Stimulated activated naive CD8-positive, alpha-beta T cell treated with anti-CD3 and anti-CD28 coated beads, Interleukin-15, Interleukin-2, amounts not matched to agents 100 ng/mL and 50 ng/mL, for 24 hours (primary cell): ENCODE data around the gene RNF41.
"Not testable (repeated sequence)": the region's sequence is repeated elsewhere in the genome, so short reads cannot be mapped to it uniquely, and the experiment has no call there.

Source experiments
- H3K27ac Mint-ChIP-seq: one replicate; pipeline ENCODE4 v1.8.0; 2021; ENCODE audit warnings: mild to moderate bottlenecking, mixed read lengths
- H3K27me3 Mint-ChIP-seq: one replicate; pipeline ENCODE4 v1.8.0; 2021; ENCODE audit warnings: mixed read lengths
- H3K36me3 Mint-ChIP-seq: one replicate; pipeline ENCODE4 v1.8.0; 2021; ENCODE audit warnings: low read depth, mixed read lengths
- H3K4me1 Mint-ChIP-seq: one replicate; pipeline ENCODE4 v1.8.0; 2021; ENCODE audit warnings: low read depth, mixed read lengths
- H3K4me3 Mint-ChIP-seq: one replicate; pipeline ENCODE4 v1.8.0; 2021; ENCODE audit warnings: mild to moderate bottlenecking, mixed read lengths
- H3K9me3 Mint-ChIP-seq: one replicate; pipeline ENCODE4 v1.8.0; 2021; ENCODE audit warnings: mixed read lengths

The RNF41 gene

DNA sequence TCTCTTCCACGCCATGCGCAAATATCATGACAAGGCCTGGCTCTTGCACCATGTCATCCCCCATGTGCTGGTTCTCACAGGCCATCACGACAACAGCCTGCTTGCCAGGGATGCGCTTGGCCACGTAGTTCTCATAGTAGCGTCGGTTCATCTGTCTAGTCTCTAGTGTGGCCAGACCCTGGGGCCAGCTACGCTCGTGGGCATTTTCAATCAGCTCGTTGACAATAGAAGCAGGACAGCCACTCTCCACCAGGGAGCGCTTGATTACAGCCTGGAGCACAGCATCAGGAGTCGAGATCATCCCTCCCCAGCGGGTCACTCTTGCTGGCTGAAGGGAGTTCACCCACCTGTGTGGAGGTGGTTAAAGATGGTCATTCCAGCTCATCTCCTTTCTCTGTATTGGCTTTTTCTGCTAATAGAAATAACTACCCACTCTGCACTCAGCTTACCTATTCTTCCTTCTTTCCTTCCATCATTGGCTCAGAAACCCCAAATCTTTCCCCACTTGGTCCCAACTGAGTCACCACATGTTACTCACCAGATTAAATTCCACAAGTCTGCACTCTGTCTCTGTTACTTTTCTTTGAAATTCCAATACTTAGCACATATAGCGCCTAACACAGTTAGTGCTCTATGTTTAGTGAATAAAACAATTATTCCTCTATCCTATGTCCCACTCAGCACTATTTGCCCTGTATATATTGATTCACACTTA, 15.1 kb downstream of the RNF41 start:
- H3K27me3 Mint-ChIP-seq = no peaks in the 10 kb centered on the region
- H3K27ac Mint-ChIP-seq = no peak overlapping the region
- H3K4me1 Mint-ChIP-seq = no peaks in the 10 kb centered on the region
- no peaks in the 10 kb centered on the region for H3K9me3 Mint-ChIP-seq
- no peak overlapping the region for H3K4me3 Mint-ChIP-seq
- peaks cover 51% of the 10 kb centered on the region for H3K36me3 Mint-ChIP-seq

DNA sequence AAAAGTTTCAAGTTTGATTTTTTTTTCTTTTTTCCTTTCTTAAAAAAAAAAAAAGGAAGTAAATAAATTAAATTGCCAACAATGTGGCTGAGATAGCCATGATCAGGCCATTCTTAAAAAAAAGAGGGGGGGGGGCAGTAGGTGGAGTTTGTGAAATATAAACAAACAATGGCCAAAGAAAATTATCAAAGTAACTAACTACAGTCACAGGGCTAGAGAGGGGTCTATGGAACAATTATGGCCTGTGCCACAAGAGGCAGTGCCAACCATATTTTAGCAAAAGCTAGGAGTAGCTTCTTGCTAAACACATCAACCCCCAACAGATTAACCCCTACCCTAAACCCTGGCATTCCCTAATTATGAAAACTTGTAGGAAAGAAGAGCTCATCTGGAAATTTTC, 16.3 kb downstream of the RNF41 start:
- Mint-ChIP-seq H3K4me3 (no peak overlapping the region), H3K9me3 (no peaks in the 10 kb centered on the region), H3K27ac (no peak overlapping the region), H3K27me3 (no peaks in the 10 kb centered on the region), H3K36me3 (peaks cover 45% of the 10 kb centered on the region), H3K4me1 (no peaks in the 10 kb centered on the region)

DNA sequence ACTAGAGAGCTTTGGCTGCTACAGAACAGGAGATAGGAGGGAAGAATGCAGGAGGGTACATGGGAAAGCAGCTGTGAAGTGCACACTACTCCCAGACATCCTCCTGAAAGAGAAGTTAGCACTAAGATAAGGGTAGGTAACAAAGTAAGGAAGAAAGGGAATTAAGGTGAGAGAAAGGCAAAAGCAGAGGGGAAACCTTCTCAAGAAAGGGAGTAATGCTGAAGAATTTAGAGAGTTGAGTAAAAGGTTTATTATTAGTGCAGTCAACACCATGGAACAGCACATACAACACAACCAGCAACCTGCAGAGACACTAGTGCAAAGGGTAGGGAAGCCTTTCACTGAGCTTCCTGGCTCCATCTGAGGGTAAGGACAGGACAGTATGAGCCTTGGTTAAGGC, 17.4 kb downstream of the RNF41 start:
- Mint-ChIP-seq H3K27ac (no peak overlapping the region), H3K27me3 (no peaks in the 10 kb centered on the region), H3K4me3 (no peak overlapping the region), H3K9me3 (no peaks in the 10 kb centered on the region), H3K4me1 (no peaks in the 10 kb centered on the region), H3K36me3 (peaks cover 36% of the 10 kb centered on the region)

DNA sequence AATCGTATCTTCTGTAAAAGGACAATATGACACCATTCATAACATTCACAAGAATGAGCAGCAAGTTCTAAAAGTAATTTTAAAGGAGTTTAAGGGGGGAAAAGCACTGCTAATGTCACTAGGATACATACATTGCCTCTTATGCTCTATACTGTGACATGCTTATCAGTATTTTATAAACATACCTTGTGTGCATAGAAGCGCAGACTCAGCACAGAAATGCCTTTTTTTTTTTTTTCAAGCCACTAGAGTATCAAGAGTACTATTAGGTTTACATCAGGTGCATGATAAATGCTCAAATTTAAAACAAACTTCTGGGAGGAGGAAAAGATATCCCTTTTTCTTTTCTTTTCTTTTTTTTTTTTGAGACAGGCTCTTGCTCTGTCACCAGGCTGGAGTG, 18.9 kb downstream of the RNF41 start:
- H3K36me3 Mint-ChIP-seq = peaks cover 29% of the 10 kb centered on the region
- H3K27ac Mint-ChIP-seq = no peak overlapping the region
- no peaks in the 10 kb centered on the region for H3K27me3 Mint-ChIP-seq
- H3K9me3 Mint-ChIP-seq = no peaks in the 10 kb centered on the region
- H3K4me3 Mint-ChIP-seq = no peak overlapping the region
- no peaks in the 10 kb centered on the region for H3K4me1 Mint-ChIP-seq

DNA sequence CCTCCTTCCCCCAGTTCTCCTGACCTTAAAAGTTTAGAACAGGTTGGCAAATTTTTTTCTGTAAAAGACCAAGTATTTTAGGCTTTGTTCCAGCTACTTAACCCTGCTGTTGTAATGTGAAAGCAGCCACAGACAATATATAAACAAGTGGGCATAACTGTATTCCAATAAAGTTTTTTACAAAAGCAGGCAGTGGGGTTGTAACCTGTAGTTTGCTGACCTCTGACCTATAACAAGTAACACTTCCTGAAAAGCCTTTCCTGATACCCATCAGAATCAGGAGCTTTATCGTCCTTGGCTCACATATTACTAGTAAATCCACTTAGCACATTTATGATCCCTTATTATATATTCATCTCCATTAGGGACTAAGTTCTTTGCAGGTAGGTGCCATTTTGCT, 19.4 kb downstream of the RNF41 start:
- H3K4me1 Mint-ChIP-seq = no peaks in the 10 kb centered on the region
- no peak overlapping the region for H3K27ac Mint-ChIP-seq
- H3K9me3 Mint-ChIP-seq = no peaks in the 10 kb centered on the region
- H3K27me3 Mint-ChIP-seq = no peaks in the 10 kb centered on the region
- H3K36me3 Mint-ChIP-seq = peaks cover 25% of the 10 kb centered on the region
- no peak overlapping the region for H3K4me3 Mint-ChIP-seq

DNA sequence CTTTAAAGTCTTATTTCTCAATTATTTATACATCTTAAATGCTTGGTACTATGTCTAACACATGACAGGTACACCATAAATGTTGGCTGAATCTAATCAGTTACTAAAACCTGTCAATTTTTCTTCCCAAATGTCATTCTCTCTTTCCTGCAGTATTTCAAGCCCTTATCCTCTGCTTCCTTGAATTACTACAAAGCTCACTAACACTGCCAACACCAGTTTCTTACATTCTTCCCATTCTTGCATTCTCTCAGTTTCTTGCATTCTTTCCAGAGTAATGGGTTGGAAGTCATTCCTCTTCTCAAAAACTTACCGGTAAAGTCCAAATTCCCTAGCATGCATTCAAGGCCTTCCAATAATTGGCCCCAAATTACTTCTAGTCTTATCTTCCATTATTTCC, 22.9 kb downstream of the RNF41 start:
- Mint-ChIP-seq H3K27me3 (no peaks in the 10 kb centered on the region), H3K36me3 (no peaks in the 10 kb centered on the region), H3K9me3 (no peaks in the 10 kb centered on the region), H3K27ac (no peak overlapping the region), H3K4me1 (no peaks in the 10 kb centered on the region), H3K4me3 (no peak overlapping the region)

DNA sequence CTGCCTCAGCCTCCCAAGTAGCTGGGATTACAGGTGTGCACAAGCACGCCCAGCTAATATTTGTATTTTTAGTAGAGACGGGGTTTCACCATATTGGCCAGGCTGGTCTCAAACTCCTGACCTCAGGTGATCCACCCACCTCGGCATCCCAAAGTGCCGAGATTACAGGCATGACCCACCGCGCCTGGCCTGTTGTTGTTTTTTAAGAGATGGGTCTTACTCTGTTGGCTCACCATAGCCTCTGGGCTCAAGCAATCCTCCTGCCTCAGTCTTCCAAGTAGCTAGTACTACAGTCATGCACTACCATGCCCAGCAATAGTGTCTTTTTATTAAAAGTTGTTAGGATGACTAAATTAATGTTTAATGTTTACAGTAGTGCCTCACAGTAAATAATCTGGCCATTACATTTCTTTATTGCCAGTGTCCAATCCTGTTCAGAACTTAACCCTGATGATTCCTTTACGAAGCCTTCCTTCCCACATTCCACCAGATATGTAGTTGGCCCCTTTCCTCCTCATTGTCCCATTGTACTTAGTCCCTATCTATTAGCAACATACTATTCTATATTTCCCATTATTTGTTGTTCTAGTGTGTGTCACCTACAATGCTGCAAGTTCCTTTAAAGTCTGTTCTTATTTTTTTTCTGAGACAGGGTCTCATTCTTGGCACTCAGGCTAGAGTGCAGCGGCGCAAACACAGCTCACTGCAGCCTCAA, 23.6 kb downstream of the RNF41 start:
- Mint-ChIP-seq H3K36me3 (no peaks in the 10 kb centered on the region), H3K4me3 (no peak overlapping the region), H3K9me3 (no peaks in the 10 kb centered on the region), H3K27me3 (no peaks in the 10 kb centered on the region), H3K4me1 (peaks cover 5% of the 10 kb centered on the region), H3K27ac (no peak overlapping the region)

DNA sequence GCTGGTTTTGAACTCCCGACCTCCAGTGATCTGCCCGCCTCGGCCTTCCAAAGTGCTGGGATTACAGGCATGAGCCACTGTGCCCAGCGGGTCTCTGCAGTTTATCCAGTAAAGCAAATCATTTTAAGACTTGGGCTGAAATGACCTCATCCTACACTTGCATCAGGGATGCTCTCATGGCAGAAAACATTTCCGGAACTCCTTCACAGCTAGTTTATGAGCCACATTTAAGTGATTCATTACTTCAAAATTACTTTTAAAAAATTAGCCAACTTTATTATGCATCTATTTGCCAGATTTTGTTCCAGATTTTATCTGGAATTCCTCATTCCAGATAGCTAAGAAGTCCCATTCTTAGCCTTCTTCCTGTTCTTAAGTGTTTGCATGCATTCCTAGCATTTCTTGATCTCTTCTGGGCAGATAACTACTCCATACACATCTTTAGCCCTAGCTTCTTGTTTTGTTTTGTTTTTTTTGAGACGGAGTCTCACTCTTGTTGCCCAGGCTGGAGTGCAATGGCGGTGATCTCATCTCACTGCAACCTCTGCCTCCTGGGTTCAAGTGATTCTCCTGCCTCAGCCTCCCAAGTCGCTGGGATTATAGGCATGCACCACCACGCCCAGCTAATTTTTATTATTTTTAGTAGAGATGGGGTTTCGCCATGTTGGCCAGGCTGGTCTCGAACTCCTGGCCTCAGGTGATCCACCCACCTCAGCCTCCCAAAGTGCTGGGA, 24.7 kb downstream of the RNF41 start:
- H3K9me3 Mint-ChIP-seq, H3K27me3 Mint-ChIP-seq, H3K36me3 Mint-ChIP-seq, H3K27ac Mint-ChIP-seq, H3K4me3 Mint-ChIP-seq: not testable (repeated sequence)
- peaks cover 13% of the 10 kb centered on the region for H3K4me1 Mint-ChIP-seq

DNA sequence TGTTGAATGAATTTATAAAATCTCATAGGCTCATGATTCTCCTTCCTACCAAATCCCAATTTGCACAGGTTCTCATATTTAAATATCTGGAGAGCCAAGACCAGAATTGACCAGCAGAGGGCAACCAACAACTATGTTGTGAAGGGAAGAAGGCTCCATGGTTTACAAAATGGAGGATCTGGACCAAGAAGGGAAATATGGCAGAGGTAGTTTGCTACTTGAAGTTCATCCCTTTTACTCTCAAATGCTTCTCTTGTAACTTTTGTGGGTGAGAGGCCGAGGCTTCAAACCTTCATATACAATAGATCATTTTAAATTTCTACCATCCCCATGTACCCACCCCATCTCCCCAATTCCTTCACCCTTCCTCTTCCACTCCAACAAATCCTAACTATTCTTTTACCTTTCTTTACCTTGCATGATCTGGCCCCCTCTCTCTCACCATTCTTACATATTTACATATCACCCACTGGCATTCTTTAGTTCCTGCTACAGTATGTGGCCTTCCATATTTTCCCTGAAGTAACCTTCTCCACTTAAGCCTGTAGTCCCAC, 28.6 kb downstream of the RNF41 start:
- H3K9me3 Mint-ChIP-seq = no peaks in the 10 kb centered on the region
- H3K4me1 Mint-ChIP-seq = peaks cover 34% of the 10 kb centered on the region
- H3K27me3 Mint-ChIP-seq = no peaks in the 10 kb centered on the region
- H3K27ac Mint-ChIP-seq = peak overlapping the region; percentile 24
- peaks cover 6% of the 10 kb centered on the region for H3K36me3 Mint-ChIP-seq
- H3K4me3 Mint-ChIP-seq = no peak overlapping the region

DNA sequence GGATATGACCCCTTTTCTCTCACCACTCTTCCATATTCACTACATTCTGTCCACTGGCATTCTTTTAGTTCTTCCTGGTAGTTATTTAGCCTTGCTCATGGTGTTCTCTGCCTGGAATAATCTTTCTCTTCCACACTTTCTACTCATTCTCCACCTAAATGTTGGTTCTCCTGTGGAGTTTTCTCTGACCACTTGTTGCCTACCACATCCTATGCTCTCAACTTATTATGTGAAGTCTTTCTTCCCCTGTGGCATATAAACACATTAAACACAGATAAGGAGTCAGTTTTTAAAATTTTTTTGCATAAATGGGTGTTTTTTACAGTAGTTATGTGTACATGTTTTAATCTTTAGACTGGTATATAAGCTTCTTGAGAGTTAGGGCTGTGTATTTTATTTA, 29.1 kb downstream of the RNF41 start:
- H3K27ac Mint-ChIP-seq = peak overlapping the region; percentile 72

DNA sequence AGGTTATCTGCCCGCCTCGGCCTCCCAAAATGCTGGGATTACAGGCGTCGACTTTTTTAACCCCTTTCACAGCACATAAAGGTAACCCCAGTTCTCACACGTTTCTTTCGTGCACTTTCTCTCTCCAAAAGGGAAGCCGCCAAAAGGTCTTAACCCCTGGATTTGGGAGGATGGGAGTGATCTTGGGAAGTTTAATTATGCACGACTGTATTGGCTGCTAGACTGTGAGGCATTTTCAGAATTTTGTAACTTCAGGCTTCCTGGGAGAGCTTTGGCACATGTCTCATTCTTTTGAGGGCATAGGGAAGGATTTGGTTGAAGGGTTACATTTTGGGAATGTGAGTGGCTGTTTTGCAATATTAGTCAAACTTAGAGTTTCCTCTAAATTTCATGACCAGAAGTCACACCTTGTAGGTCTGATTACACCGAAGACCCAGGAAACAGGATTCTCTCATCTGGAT, 31.0 kb downstream of the RNF41 start:
- Mint-ChIP-seq H3K27ac (peak overlapping the region; percentile 97), H3K4me3 (peak overlapping the region; percentile 90), H3K27me3 (no peaks in the 10 kb centered on the region), H3K4me1 (peaks cover 55% of the 10 kb centered on the region), H3K9me3 (no peaks in the 10 kb centered on the region), H3K36me3 (peaks cover 26% of the 10 kb centered on the region)

More for the DNA sequence above, 29.1 kb downstream of the RNF41 start:
- H3K27me3 Mint-ChIP-seq = no peaks in the 10 kb centered on the region
- no peak overlapping the region for H3K4me3 Mint-ChIP-seq
- peaks cover 12% of the 10 kb centered on the region for H3K36me3 Mint-ChIP-seq
- H3K4me1 Mint-ChIP-seq = peaks cover 39% of the 10 kb centered on the region
- no peaks in the 10 kb centered on the region for H3K9me3 Mint-ChIP-seq

DNA sequence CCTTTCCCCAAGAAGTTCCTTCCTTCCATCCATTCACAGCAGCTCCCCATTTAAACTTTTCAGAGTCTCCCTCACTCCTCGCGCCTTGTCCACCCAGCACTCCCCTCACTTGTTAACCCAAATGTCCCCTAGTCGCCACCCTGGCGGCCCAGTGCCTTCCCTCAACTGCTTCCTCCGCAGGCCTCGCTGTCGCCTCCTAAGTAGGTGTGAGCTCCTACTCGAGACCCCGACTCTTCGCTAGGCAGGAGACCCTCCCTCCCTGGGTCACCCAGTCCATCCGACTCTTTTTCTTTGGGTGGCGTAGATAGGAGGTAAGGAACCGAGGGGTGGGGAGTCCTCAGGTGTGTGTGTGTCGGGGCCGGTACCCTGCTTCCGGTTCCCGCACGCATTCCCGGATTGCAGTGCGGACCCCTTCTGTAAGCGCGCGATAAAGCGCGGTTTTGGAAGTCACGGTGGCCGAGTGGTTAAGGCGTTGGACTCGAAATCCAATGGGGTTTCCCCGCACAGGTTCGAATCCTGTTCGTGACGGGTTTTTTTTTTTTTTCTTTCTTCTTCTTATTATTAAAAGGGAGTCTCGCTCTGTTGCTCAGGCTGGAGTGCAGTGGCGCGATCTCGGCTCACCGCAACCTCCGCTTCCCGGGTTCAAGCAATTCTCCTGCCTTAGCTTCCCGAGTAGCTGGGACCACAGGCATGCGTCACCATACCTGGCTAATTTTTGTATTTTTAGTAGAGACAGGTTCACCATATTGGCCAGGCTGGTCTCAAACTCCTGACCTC, 31.6 kb downstream of the RNF41 start:
- Mint-ChIP-seq H3K27ac (peak overlapping the region; percentile 97), H3K9me3 (no peaks in the 10 kb centered on the region), H3K27me3 (no peaks in the 10 kb centered on the region), H3K4me1 (peaks cover 55% of the 10 kb centered on the region), H3K4me3 (peak overlapping the region; percentile 90), H3K36me3 (peaks cover 27% of the 10 kb centered on the region)

DNA sequence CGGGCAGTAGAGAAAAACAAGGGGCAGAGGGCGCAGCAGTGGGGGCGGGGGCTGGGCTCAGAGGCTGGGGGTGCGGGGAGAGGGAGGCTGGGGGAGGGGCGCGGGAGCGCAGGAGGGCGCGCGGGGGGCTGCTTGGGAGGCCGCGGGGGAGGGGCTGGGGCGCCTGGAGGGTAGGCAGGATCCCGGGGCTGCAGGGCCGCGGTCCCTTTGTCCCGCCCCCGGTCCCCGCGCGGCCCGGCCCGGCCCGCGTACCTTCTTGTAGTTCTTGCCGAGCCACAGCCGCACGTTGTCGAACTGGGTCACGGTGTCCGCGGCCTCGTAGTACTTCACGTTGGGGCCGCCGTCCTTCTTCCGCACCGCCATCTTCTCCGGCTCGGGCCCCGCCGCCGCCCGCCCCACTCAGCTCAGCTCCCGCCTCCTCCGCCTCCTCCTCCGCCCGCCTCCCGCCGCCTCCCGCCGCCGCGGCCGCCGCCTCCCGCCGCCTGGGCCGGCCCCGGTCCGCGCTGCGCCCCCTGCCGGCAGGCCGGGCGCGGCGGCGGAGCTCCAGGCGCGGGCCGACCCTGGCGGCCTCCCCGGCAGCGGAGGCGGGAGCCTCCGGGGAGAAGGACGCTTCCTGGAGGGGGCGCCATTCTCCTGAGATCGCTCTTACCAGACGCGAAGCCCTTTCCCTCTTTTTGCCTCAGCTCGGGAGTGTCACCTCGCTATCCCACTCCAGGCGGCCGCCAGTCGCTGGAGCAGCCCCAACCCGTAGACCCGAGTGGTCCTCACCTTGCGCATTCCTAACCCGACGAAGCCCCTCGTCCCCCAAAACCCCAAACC, 32.4 kb downstream of the RNF41 start, which contains the start of gene SMARCC2:
SMARCC2 (minus strand) TSS at position 385 of the 819 bp plus-strand sequence; CDS start at position 363, 22 bp downstream.
- Mint-ChIP-seq H3K4me3 (peak within 1 kb of the TSS; percentile 92), H3K27ac (peak within 1 kb of the TSS; percentile 97), H3K4me1 (peaks cover 55% of the 10 kb centered on the region), H3K27me3 (no peaks in the 10 kb centered on the region), H3K36me3 (peaks cover 34% of the 10 kb centered on the region), H3K9me3 (no peaks in the 10 kb centered on the region)

DNA sequence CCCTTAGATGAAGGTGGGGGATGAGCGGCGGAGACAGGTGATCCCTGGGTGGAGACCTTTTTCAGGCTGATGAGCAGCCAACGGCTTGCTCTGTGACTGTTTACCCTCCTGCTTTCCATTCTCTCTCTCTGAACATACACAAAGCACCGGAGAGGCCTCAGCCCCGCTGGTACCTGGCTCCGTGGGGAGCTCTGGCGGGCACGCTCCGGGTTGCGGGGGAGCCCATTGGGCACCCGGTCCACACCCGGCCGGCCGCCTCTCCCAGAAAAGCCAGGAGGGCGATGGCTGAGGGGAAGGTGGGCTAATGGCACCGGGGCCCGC, 33.0 kb downstream of the RNF41 start:
- H3K27me3 Mint-ChIP-seq = no peaks in the 10 kb centered on the region
- H3K4me3 Mint-ChIP-seq = peak overlapping the region; percentile 92
- H3K9me3 Mint-ChIP-seq = no peaks in the 10 kb centered on the region
- peaks cover 39% of the 10 kb centered on the region for H3K36me3 Mint-ChIP-seq
- peak overlapping the region; percentile 87 for H3K27ac Mint-ChIP-seq
- peaks cover 55% of the 10 kb centered on the region for H3K4me1 Mint-ChIP-seq
